Smooth muscle cell (in vitro differentiated cells): ENCODE measurements around the gene ZNF516. TPM values are rescaled to one million over a fixed set of nuclear protein-coding genes. Genes with fewer than 3 reads are reported as not detected.
A peak's percentile ranks its signal among the peaks of the same experiment; 100 is the strongest.

Experiments used
- DNase-seq: peaks from one replicate; lab custom pipeline; 2025; ENCODE audit not compliant: unreplicated experiment; lab: John Stamatoyannopoulos, UW
- H2AFZ ChIP-seq: fragments of 200-600 bp; sonication (generic); 2 replicates; pipeline ENCODE4 v1.6.0; 2016; ENCODE audit warnings: antibody characterized with exemption, low read depth, mild to moderate bottlenecking
- H3F3A ChIP-seq: fragments of 200-600 bp; sonication (generic); 2 replicates; pipeline ENCODE4 v1.6.0; 2017; ENCODE audit warnings: antibody characterized with exemption, low read depth
- H3K27ac ChIP-seq: fragments of 200-600 bp; sonication (generic); 2 replicates; pipeline ENCODE4 v1.5.1; 2016; ENCODE audit warnings: low read depth, mild to moderate bottlenecking
- H3K27me3 ChIP-seq: fragments of 200-600 bp; sonication (generic); 2 replicates; pipeline ENCODE4 v1.6.1; 2016; ENCODE audit warnings: low read depth, mild to moderate bottlenecking
- H3K36me3 ChIP-seq: fragments of 200-600 bp; sonication (generic); 2 replicates; pipeline ENCODE4 v1.5.1; 2016; ENCODE audit warnings: low read depth
- H3K4me1 ChIP-seq: fragments of 200-600 bp; sonication (generic); 2 replicates; pipeline ENCODE4 v1.5.1; 2016; ENCODE audit warnings: low read depth
- H3K4me2 ChIP-seq: fragments of 200-600 bp; sonication (generic); 2 replicates; pipeline ENCODE4 v1.6.0; 2016; ENCODE audit warnings: mild to moderate bottlenecking
- H3K4me3 ChIP-seq: fragments of 200-600 bp; sonication (generic); 2 replicates; pipeline ENCODE4 v1.5.1; 2016; ENCODE audit warnings: mild to moderate bottlenecking
- H3K79me2 ChIP-seq: fragments of 200-600 bp; sonication (generic); 2 replicates; pipeline ENCODE4 v1.6.0; 2016; ENCODE audit warnings: low read depth, mild to moderate bottlenecking
- H3K9ac ChIP-seq: fragments of 200-600 bp; sonication (generic); 2 replicates; pipeline ENCODE4 v1.6.0; 2016; ENCODE audit warnings: low read depth
- H3K9me3 ChIP-seq: fragments of 200-600 bp; sonication (generic); replicated peaks from 2 replicates; pipeline ENCODE4 v1.5.1; 2016; ENCODE audit warnings: low read depth
- H4K20me1 ChIP-seq: fragments of 200-600 bp; sonication (generic); 2 replicates; pipeline ENCODE4 v1.6.0; 2016; ENCODE audit warnings: low read depth
- CTCF ChIP-seq: fragments of 200-600 bp; sonication (generic); IDR thresholded peaks from 2 replicates; pipeline ENCODE4 v1.5.1; 2017; ENCODE audit warnings: borderline replicate concordance, mild to moderate bottlenecking, antibody characterized with exemption; ENCODE audit not compliant: insufficient read depth, poor library complexity, severe bottlenecking
- WGBS: methylation state at CpG from one replicate; pipeline ENCODE4 v1.1.7; 2016; ENCODE audit warnings: low lambda C conversion rate; 5-methylcytosine and 5-hydroxymethylcytosine counted together
- polyA plus RNA-seq: library from polyadenylated mRNA; unstranded; fragments of >200 nt; fragmentation: Nextera tagmentation; extraction: Ambion mirVana; gene quantifications from 2 replicates; pipeline ENCODE4 v1.2.1, GENCODE V29; 2016
- total RNA-seq: library from RNA; depleted of rRNA; stranded (reverse); fragments of >200 nt; gene quantifications from 2 replicates; pipeline ENCODE4 v1.2.3, GENCODE V29; 2014

ZNF516 gene
- total and polyA plus RNA-seq, 2 experiments from 2014 or later = 15.6 to 24.2 TPM

- DNase-seq = no peak
- Histone ChIP-seq H3K4me3 (no peak overlapping the region), H3K4me1 (peaks cover 8% of the 10 kb centered on the region), H3K79me2 (peaks cover 30% of the 10 kb centered on the region), H3K4me2 (peak overlapping the region; percentile 78), H3K27me3 (no peaks in the 10 kb centered on the region), H3K36me3 (no peaks in the 10 kb centered on the region), H3F3A (peaks cover 11% of the 10 kb centered on the region), H4K20me1 (peaks cover 12% of the 10 kb centered on the region), H3K9ac (peak overlapping the region; percentile 41), H3K27ac (peak overlapping the region; percentile 84), H3K9me3 (no peaks in the 10 kb centered on the region), H2AFZ (no peak overlapping the region)
- TF ChIP-seq CTCF = no peak
- 43% methylated on average over 12 of the region's 12 CpGs for WGBS
Observed at GRCh38 chr18:76363436-76364120, 131.5 kb downstream of the ZNF516 start.

GRCh38 chr18:76362676-76363075 is 132.4 kb downstream of the ZNF516 start:
- Histone ChIP-seq H3K27ac (peak overlapping the region; percentile 84), H3K27me3 (no peaks in the 10 kb centered on the region), H3K9ac (peak overlapping the region; percentile 41), H3F3A (peaks cover 11% of the 10 kb centered on the region), H2AFZ (no peak overlapping the region), H3K4me2 (peak overlapping the region; percentile 78), H3K79me2 (peaks cover 26% of the 10 kb centered on the region), H3K36me3 (no peaks in the 10 kb centered on the region), H3K4me3 (no peak overlapping the region), H3K9me3 (no peaks in the 10 kb centered on the region), H3K4me1 (peaks cover 13% of the 10 kb centered on the region), H4K20me1 (peaks cover 6% of the 10 kb centered on the region)
- 74% methylated on average over 7 of the region's 7 CpGs for WGBS
- no peak for DNase-seq
- TF ChIP-seq CTCF = no peak

GRCh38 chr18:76361219-76361618 is 133.8 kb downstream of the ZNF516 start:
- Histone ChIP-seq H2AFZ (no peak overlapping the region), H3K27me3 (no peaks in the 10 kb centered on the region), H3K79me2 (peaks cover 12% of the 10 kb centered on the region), H3F3A (peaks cover 11% of the 10 kb centered on the region), H3K4me3 (no peak overlapping the region), H3K4me2 (no peak overlapping the region), H3K9ac (no peak overlapping the region), H3K36me3 (no peaks in the 10 kb centered on the region), H4K20me1 (no peaks in the 10 kb centered on the region), H3K4me1 (peaks cover 13% of the 10 kb centered on the region), H3K9me3 (no peaks in the 10 kb centered on the region), H3K27ac (no peak overlapping the region)
- WGBS = 95% methylated on average over 8 of the region's 8 CpGs
- TF ChIP-seq CTCF = no peak
- DNase-seq = no peak

GRCh38 chr18:76359909-76360308 is 135.1 kb downstream of the ZNF516 start:
- Histone ChIP-seq H3K4me3 (no peak overlapping the region), H3K36me3 (no peaks in the 10 kb centered on the region), H4K20me1 (no peaks in the 10 kb centered on the region), H2AFZ (no peak overlapping the region), H3K9ac (no peak overlapping the region), H3F3A (peaks cover 11% of the 10 kb centered on the region), H3K27ac (no peak overlapping the region), H3K79me2 (peaks cover 6% of the 10 kb centered on the region), H3K4me1 (peaks cover 13% of the 10 kb centered on the region), H3K9me3 (no peaks in the 10 kb centered on the region), H3K4me2 (no peak overlapping the region), H3K27me3 (no peaks in the 10 kb centered on the region)
- TF ChIP-seq CTCF = no peak
- DNase-seq = no peak
- WGBS = 95% methylated on average over 12 of the region's 12 CpGs
